AG09319 (cell line): ENCODE data around the gene LRP10.

Experiments used
- DNase-seq: peaks from one replicate; pipeline ENCODE4 v3.0.0-alpha.2; 2010; ENCODE audit warnings: low read depth; ENCODE audit errors: extremely low read depth
- CTCF ChIP-seq: IDR thresholded peaks from 2 replicates; pipeline ENCODE4 v1.5.1; 2011; ENCODE audit warnings: low read depth, mild to moderate bottlenecking, inconsistent platforms, low read length, moderate library complexity

The LRP10 gene

GRCh38 chr14:22839159-22839779 is 32.3 kb upstream of the LRP10 start:
- no peak for TF ChIP-seq CTCF
- no peak for DNase-seq

- TF ChIP-seq CTCF: no peak
- no peak for DNase-seq
Measured at GRCh38 chr14:22841311-22841710, 30.2 kb upstream of the LRP10 start.

- TF ChIP-seq CTCF: no peak
- DNase-seq: no peak
Measured at GRCh38 chr14:22841769-22842168, 29.8 kb upstream of the LRP10 start.

- DNase-seq: no peak
- no peak for TF ChIP-seq CTCF
Measured at GRCh38 chr14:22842211-22843122, 29.1 kb upstream of the LRP10 start.

- TF ChIP-seq CTCF: no peak
- no peak for DNase-seq
Measured at GRCh38 chr14:22843123-22843925, 28.2 kb upstream of the LRP10 start.

- no peak for TF ChIP-seq CTCF
- DNase-seq: no peak
Measured at GRCh38 chr14:22844221-22845102, 27.1 kb upstream of the LRP10 start.
